ENCODE measurements around the gene ARPC5L.
A peak's percentile ranks its signal among the peaks of the same experiment; 100 is the strongest.
"Not testable (repeated sequence)": the region's sequence is repeated elsewhere in the genome, so short reads cannot be mapped to it uniquely, and the experiment has no call there.

Gene ARPC5L

DNA sequence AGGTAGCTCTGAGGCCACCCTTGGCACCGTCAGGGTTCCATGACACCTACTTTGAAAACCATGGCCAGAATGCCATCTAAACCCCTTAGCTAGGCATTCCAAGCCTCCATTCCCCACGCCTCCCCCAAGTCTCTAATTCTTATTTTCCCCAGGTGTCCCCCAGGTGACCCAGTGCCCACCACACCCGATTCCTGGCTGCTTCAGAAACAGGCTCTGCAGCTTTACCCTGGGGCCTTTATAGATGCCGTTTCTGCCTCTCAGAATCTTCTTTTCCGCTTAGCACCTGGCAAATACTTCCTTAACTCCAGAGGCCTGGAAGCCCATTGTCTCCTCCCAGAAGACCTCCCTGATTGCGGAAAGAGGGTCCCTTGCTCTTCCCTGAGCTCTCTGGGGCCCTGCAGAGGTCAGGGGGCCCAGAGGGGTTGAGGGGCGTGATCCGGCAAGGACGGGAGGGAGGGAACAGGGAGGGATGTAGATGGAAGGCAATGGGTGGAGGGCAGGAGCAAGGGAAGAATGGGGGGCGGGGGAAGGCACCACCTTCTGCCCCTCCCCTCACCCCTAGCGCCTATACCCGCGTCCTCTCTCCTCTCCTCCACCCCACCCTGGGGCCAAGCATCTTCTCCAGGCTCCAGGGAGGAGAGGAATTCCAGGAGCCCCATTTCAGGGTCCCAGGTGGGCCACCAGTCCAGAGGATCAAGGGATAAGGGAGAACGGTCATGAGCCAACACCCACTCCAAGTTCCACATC lies 20.7 kb upstream of the ARPC5L start:
- DNase-seq = no peak

DNA sequence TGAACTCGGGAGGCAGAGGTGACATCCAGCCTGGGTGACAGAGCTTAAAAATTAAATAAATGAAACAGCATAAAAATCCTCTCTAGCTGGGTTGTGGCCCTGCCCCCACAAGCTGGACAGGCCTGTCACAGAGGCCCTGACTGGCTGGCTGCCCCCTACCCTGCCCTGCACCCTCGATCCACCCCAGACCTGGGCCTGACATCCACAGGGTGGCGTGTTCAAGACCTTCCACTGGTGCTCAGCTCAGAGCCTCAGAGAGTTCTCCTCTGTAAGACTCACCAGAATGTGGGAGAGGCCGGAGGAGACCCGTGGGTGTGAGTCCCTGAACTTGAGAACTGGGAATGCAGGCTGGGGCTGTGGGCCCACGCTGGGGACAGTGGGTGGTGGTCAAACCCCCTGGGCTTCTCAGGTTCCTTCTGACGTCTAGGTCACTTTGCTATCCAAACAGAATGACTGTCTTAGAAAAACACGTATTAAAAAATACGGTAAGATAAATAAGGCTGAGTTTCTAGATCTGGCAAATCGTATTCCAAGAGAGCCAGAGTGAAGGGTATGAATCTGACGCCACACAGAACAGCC lies 18.4 kb upstream of the ARPC5L start:
- DNase-seq = no peak

DNA sequence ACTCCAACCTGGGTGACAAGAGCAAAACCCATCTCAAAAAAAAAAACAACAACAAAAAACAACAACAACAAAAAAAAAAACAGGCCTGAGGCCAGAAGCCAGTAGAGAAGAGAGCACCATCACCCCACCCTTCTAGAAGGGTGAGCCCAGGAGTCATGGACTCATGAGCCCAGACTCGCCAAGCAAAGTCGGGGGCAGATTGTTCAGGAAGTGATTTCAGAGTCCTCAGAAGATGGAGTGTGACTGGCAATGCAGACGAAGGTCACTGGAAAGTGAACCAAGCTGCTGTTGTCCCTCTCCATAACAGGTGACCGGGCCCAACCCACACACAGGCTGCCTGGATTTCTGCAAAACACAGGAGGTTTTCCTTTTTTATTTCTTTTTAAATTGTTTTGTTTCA lies 17.6 kb upstream of the ARPC5L start:
- no peak for DNase-seq

DNA sequence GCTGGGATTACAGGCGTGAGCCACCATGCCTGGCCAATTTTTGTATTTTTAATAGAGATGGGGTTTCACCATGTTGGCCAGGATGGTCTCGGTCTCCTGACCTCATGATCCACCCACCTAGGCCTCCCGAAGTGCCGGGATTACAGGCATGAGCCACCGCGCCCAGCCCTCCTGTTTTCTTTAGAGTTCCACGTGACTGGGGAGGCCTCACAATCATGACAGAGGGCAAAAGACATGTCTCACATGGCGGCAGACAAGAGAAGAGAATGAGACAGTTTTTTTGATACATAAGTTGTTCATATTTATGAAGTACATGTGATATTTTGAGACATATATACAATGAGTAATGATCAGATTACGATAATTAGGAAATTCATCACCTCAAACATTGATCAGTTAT lies 15.5 kb upstream of the ARPC5L start:
- DNase-seq = not testable (repeated sequence)

DNA sequence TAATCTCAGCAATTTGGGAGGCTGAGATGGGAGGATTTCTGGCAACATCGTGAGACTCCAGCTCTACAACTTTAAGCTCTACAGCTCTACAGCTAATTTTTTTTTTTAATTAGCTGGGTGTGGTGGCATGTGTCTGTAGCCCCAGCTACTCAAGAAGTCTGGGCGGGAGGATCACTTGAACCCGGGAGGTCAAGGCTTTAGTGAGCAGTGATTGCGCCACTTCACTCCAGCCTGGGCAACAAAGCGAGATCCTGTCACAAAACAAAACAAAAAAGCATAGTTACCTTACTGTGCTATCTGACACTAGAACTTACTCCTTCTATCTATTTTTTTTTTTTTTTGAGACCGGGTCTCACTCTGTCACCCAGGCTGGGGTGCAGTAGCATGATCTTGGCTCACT lies 15.0 kb upstream of the ARPC5L start:
- no peak for DNase-seq

DNA sequence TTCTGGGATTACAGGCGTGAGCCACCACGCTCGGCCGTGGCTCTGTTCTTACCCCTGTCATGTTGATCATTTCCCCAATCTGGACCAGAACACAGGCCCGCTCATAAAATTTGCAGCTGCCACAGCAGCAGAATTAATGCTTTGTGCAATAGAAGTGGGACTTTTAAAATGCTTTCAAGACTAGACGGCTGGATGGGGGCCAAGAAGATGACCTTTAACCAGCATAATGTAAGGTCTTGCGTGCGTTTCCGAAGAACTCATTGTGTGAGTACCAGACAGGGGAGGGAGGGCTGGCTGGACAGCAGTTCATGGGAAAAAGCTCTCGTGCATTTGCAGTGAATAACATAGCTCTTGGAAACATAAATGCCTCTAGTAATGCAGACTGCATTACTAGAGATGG lies 12.1 kb upstream of the ARPC5L start:
- no peak for DNase-seq

DNA sequence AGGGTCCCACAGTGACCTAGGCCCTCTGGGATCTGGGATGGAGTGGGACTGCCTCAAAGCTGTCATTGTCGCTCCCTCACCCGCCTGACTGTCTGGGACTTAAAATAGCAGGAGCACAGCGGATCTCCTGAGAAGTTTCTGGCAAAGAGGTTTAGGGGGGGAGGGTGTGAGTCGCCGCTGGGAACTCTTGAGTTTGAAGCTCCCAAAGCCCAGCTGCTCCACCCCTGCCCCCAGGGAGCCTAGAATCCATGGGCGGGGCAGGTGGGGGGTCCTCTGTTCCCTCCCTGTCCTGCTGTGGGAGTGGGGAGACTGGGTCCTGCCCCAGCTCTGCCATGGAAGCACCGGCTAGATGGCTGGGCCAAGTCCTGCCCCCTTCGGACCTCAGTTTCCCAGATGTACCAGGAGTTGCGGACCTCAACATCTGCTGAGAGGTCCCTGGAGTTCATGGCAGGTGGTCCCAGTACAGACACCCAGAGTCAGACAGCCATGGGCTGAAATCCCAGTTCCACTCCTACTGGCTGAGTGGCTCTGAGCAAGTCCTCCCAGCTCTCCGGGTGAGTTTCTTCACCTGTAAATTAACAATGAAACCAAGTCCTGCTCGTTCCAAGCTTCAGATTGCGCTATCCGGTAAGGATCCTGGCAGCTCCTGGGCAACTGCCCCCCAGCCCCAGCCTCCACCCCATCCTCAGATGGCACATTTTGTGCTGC lies 9.7 kb upstream of the ARPC5L start:
- no peak for DNase-seq

DNA sequence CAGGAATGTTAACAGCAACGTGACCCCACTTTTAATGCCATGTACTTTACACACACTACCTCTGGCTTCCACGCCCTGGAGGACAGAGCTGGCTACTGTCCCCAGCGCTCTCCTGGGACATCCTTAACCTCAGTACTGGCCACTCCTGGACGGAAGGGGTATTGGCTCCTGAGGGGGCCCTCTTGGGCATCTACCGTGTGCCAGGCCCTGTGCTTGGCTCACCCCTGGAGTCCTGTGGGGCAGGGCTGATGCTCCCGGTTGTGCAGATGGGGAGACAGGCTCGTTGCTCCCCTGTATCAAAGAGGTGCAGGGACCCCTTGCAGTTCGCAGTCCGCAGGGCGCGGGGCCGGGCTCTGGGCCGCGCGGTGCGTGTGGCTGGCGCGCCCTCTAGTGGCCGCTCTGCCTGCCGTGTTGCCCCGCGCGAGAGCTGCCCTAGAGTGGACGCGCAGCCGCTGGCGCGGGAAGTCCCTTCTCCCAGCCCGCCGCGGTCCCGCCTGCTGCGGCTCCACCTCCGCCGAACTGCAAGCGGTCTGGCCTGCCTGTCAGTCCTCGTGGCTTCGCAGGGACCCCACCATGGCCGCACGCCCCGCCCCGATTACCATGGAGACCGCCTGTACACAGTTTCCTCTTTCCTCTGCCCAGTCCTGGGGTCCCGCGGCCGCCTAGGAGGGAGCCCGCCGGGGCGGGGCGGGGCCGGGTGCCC lies 8.9 kb upstream of the ARPC5L start, which contains the start of gene WDR38:
TSS of gene WDR38 (plus strand) at position 632 of the 703 bp plus-strand sequence. CDS start 72 bp downstream, outside the sequence.
- DNase-seq = peak; percentile 32

DNA sequence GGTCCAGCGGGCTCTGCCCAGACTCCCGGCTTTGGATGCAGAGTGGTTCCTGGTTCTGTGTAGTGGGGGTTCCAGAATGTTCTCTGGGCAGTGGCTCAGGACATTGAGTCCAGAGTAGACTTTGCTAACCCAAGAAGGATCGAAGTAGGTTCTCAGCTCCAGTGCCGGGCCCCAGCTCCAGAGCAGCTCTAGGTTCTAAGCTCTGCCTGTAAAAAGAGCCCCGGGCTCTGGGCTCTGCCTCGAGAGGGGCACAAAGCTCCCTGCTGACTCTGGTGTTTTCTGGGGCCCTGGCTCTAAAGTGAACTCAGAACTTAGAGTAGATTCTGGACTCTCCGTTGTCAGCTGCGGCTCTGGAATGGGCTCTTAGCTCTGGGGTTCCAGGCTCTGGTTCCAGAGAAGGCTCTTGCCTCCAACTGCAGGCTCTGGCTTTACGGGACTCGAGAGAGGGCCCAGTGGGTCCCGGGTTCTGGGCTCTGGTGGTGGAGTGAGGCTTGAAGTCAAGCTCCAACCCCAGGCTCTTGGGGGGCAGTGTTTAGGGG lies 8.3 kb upstream of the ARPC5L start:
- DNase-seq = no peak

DNA sequence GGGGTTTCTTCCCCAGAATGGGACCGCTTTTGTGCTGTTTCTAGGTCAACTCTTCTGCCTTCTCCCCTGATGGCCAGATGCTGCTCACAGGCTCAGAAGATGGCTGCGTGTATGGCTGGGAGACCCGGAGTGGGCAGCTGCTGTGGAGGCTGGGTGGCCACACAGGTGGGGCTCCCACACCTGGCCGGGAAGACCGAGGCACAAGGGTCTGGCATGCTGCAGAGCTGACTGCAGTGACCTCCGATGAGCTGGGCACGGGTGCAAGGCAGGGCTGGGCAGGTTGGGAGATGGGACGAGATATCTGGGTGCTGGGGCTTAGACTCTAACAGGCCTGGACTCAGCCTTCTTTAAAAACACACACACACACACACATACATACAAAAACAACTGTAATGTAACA lies 7.8 kb upstream of the ARPC5L start:
- no peak for DNase-seq

DNA sequence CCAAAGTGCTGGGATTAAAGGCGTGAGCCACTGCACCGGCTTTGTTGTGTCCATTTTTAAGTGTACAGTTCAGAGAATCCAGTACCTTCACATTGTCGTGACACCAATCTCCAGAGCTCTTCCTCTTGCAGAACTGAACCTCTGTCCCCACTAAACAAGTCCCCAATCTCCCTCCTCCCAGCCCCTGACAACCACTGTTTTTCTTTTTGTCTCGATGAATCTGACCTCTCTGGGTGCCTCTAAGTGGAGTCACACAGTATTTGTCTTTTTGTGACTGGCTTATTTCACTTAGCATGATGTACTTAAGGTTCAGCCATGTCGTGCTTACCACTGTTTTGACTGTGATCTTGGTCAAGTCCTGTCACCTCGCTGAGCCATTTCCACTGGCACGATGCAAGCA lies 7.1 kb upstream of the ARPC5L start:
- DNase-seq = no peak

DNA sequence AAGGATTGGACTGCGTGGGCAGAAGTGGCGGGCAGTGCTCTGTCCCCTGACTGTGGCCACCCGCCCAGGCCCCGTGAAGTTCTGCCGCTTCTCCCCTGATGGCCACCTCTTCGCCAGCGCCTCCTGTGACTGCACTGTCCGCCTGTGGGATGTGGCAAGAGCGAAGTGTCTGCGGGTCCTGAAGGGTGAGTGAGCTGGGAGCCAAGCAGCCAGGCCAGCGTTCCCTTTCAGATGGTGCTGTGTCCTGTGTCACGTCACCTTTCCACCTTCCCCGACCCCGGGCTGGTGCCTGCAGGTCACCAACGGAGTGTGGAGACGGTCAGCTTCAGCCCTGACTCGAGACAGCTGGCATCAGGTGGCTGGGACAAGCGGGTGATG lies 6.4 kb upstream of the ARPC5L start:
- DNase-seq = no peak

DNA sequence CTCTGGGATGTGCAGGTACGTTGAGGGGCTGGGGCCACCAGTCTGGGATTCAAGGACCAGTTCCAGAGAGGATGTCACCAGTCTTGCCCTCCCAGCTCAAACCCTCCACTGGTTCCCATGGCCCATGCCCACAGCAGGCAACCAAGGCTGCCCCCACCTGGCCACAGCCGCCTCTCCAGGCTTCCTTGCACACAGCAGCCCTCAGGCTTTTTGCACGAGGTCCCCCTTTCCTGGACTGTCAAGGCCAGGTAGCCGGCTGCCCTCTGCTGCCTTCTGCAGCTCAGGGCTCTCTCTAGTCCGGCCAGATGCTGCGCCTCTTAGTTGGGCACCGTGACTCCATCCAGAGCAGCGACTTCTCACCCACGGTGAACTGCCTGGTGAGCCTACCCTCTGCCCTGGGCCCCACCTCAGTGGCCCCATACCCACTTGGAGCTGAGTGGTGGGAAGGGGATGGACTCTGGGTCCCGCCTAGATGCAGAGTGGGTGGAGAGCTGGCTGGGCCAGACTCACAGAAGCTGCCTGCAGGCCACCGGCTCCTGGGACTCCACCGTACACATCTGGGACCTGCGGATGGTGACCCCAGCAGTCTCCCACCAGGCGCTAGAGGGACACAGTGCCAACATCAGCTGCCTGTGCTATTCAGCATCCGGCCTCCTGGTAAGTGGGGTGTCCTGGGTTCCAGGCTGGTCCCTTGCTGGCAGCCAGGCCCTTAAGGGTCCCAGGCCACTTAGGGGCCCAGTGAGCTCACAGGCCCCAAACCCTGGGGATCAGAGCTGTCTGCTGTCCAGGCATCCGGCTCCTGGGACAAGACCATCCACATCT lies 5.8 kb upstream of the ARPC5L start:
- peak; percentile 60 for DNase-seq

DNA sequence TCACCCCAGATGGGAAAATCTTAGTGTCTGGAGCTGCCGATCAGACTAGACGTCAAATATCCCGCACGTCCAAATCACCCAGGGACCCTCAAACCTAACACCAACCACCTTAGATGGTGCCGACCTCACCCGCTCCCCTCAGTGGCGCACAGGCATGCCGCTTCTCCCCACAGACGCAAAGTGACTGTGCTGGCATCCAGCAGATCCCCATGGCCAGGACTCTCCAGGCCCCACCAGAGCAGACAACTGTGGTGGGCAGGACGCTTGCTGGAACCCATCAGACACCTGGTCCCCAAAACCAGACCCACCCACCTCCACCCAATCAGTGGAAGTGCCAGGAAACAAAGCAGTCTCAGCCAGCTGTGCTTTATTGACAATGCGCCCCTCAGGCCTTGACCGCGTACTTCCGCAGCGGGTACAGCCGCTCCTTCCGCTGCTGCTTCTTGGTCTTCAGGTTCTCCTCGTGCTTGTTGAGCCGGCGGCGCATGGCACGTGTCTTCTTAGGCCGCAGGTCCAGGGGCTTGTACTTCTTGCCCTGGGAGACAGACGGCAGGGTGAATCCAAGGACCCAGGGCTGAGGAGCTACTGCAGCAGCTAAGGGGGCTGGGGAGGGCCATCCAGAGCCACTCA lies 4.3 kb upstream of the ARPC5L start:
- no peak for DNase-seq

DNA sequence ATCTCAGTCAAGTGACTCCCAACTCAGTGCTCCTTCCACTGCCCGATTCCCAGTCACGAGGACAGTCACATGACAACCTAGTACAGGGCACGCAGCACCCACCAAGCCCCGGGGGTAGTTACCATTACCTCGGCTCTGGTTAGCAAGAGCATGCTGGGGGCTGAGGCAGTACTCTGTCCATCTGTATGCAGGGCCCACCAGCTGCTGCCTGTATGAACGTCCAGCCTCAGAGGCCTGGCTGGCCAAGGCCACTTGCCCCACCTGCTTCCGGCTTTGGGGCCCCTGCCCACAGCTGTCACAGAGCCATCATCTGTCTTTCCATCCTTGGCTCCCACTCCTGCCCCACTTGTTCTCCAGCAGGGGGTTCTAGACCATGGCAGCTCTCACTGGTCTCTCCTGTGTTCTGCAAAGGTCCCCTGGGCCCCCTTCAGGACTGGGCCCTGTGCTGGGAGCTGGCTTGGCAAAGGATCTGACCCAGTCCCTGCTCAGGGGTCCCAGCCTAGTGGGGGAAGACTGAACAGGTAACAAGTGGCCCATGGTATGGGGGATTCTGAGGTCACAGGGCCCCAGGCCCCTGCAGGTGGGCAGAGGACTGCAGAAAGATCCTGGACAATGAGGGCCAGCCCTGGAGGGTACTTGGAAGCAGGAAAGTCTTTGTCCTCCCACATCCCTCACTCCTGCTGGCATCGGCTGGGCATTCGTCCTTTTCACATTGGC lies 3.4 kb upstream of the ARPC5L start:
- DNase-seq = no peak

DNA sequence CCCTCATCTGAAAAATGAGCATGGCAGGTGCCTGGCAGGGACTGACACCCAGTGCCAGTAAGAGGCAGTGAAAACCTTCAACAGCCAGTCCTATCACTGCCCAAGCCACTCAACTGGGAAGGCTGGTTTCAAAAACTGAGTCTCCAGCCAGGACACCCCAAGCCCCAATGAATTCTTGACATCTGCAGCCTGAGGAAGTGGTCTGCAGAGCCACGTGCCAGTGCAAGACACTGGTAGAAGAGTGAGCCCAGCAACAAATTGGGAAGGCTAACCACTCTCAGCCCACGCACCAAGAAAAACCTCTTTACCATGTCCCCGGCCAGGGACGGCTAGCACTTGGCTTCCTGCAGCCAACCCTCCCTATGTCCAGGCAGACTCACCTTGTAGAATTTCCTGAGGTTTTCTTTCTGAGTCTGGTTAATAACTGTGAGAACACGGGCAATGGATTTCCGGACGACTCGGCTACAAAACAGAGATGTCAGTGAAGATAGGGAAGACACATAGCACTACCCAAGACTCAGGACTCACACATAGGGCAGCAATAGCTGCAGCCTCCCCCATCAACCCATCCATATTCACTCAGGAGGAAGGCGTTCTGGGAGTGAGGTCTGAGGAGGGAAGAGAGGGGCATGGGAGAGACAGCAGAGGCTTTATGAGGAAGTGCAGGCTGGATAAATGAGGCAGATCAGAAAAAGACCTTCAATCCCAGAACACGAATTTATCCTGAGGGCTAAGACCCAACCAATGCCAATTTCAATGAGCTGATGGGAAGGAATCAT lies 1.9 kb upstream of the ARPC5L start:
- DNase-seq = no peak

DNA sequence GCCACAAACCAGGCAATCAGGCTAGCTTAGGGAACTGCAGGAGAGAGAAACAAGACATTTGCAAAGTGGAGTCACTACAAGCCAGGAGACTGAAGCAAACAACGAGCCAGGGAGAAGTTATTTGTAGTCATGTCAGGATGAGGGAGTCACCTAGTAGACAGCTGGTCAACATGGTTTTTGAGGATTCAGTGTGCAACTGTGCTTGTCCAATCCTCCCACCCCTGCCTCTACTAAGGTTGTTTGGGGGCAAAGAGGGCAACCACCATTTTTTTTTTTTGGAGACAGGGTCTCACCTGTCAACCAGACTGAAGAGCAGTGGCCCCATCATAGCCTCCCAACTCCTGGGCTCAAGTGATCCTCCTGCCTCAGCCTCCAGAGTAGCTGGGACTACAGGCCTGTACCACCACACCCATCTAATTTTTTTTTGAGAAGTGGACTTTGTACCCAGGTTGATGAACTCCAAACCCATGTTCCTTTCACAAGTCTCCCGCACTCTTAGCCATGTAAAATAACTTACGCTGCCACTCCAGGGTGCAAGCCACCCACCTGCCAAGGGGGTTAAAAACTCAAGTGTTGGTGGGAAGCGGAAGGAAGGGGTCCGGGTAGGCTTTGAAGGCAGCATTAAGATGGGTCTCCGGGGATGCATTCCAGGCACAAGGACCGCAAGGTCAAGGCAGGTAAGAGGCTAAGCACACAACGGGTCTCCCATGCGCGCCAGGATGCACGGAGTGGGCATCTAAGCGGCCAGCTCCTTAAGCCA lies 1.2 kb upstream of the ARPC5L start:
- DNase-seq = no peak

DNA sequence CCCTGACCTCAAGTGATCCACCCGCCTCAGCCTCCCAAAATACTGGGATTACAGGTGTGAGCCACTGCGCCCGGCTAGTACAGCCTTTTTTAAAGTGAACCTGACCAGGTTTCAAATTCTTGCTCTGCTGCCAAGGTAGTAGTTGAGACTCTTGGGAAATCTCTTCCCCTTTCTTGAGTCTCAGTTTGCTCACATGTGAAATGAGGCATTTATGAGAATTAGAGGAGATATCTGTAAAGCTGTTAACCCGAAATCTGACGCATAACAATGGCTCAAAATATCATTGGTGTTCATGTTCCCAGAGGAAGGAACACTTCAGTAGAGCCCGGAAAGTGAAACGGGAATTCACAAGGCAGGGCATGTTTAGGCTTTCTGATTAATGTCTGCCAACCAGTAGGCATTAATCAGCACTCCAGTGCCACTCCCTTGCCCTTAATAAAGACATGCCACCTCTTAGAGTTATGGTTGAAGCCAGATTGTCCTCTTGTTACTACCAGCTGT lies 1.5 kb downstream of the ARPC5L start:
- peak; percentile 20 for DNase-seq

Measured in DMS 273 treated with DMSO at 0.1 percent for 48 hours (cell line).